NCI-H82 treated with DMSO at 0.1 percent for 48 hours (cell line): ENCODE measurements around the gene ACACB.

ENCODE experiments used
- DNase-seq: peaks from one replicate; lab custom pipeline; 2025; ENCODE audit not compliant: unreplicated experiment; lab: John Stamatoyannopoulos, UW

The ACACB gene

GRCh38 chr12:109109746-109110350 is 6.5 kb upstream of the ACACB start:
- DNase-seq: no peak

GRCh38 chr12:109110988-109111495 is 5.3 kb upstream of the ACACB start:
- DNase-seq: no peak

- no peak for DNase-seq
These were observed 3.5 kb upstream of the ACACB start for GRCh38 chr12:109112720-109113465.

GRCh38 chr12:109113661-109114321 is 2.6 kb upstream of the ACACB start:
- no peak for DNase-seq

GRCh38 chr12:109114644-109115043 is 1.7 kb upstream of the ACACB start:
- DNase-seq: no peak

GRCh38 chr12:109115404-109115757 is 1.0 kb upstream of the ACACB start:
- DNase-seq: no peak

GRCh38 chr12:109116611-109116949 is 193 bp downstream of the ACACB start:
- no peak for DNase-seq

- no peak for DNase-seq
These were observed 3.7 kb downstream of the ACACB start for GRCh38 chr12:109120095-109120494.

- no peak for DNase-seq
These were observed 4.2 kb downstream of the ACACB start for GRCh38 chr12:109120557-109120956.

GRCh38 chr12:109121346-109121880 is 5.0 kb downstream of the ACACB start:
- DNase-seq: no peak

GRCh38 chr12:109124878-109125648 is 8.7 kb downstream of the ACACB start:
- no peak for DNase-seq

GRCh38 chr12:109125791-109126190 is 9.4 kb downstream of the ACACB start:
- DNase-seq: no peak

- DNase-seq: no peak
These were observed 10.4 kb downstream of the ACACB start for GRCh38 chr12:109126784-109127183.

- DNase-seq: no peak
These were observed 11.3 kb downstream of the ACACB start for GRCh38 chr12:109127533-109128242.

- DNase-seq: no peak
These were observed 14.1 kb downstream of the ACACB start for GRCh38 chr12:109130297-109131153.

GRCh38 chr12:109131154-109132050 is 15.0 kb downstream of the ACACB start:
- no peak for DNase-seq

- no peak for DNase-seq
These were observed 18.0 kb downstream of the ACACB start for GRCh38 chr12:109134186-109134917.

- DNase-seq: no peak
These were observed 20.7 kb downstream of the ACACB start for GRCh38 chr12:109137055-109137454.
